MM.1S (cell line): ENCODE data around the gene GPR3.

Source experiments
- CTCF ChIP-seq: fragments of 300-600 bp; sonication (generic); IDR thresholded peaks from 2 replicates; pipeline ENCODE4 v1.5.1; 2016; ENCODE audit warnings: antibody characterized with exemption, low read length, mixed read lengths
- EZH2 ChIP-seq: fragments of 300-600 bp; sonication (generic); optimal IDR thresholded peaks from 2 replicates; pipeline ENCODE3; 2017; ENCODE audit warnings: low read depth, mild to moderate bottlenecking, antibody characterized with exemption, low read length, mixed read lengths
- EZH2phosphoT487 ChIP-seq: fragments of 300-600 bp; sonication (generic); IDR thresholded peaks from 2 replicates; pipeline ENCODE4 v1.6.1; 2018; ENCODE audit warnings: antibody characterized with exemption, low read length

- TF ChIP-seq CTCF = no peak
- TF ChIP-seq EZH2phosphoT487 = no peak
- no peak for TF ChIP-seq EZH2
Observed at GRCh38 chr1:27405074-27405473, 12.7 kb downstream of the GPR3 start.
